Measurements from ENCODE around the gene FOXQ1.

DNA sequence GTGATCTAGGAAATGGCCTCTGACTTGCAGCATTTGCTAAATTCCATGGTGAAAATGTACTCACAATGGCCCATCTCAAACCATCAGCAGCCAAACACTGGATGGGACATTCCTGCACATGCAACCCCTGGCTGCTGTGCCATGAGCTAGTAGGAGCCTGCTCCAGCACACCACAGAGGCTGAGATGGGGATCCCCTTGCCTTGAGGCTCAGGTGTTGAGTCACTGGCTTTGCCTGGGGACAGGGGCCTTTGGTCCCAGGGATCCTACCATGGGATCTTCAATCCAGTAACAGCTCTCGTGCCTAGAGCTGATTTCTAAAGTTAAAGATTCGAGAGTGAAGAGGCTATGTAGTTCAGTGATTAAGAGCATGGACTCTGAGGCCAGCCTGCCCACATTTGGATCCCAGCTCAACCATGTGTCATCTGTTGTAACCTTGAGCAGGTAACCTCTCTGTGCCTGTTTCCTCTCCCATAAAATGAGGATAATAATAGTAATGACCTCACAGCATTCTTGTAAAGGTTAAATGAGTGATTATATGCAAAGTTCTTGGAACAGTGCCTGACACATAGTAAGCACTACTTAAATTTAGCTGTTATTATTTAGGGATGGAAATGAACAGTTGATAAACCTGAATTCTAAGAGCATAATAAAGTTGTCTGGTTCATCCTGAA is 16.4 kb downstream of the FOXQ1 start:
- TF ChIP-seq FOS (IDR thresholded peaks at IDR 0.05; ENCODE audit: borderline replicate concordance, insufficient read depth, low read length): no peak
- no peak for TF ChIP-seq MYC (IDR thresholded peaks at IDR 0.05; ENCODE audit: low read depth, low read length)
- TF ChIP-seq POLR2A (IDR thresholded peaks at IDR 0.05; ENCODE audit: low read depth, low read length): no peak
- no peak for TF ChIP-seq POLR2AphosphoS5 (IDR thresholded peaks at IDR 0.05; ENCODE audit: insufficient read depth, low read depth, low read length)

Measured in endothelial cell of umbilical vein (primary cell).